Brain microvascular endothelial cell (primary cell): ENCODE data around the gene DIP2A.

ENCODE experiments used
- DNase-seq: peaks from one replicate; pipeline ENCODE4 v3.0.0-alpha.2; 2020
- H3K27ac ChIP-seq: fragments of 250-450 bp; sonication (Bioruptor Pico); 2 replicates; pipeline ENCODE4 v1.5.1; 2020; ENCODE audit warnings: mild to moderate bottlenecking, moderate library complexity
- H3K27me3 ChIP-seq: fragments of 250-450 bp; sonication (Bioruptor Pico); replicated peaks from 2 replicates; pipeline ENCODE4 v1.5.1; 2020; ENCODE audit warnings: mild to moderate bottlenecking
- H3K36me3 ChIP-seq: fragments of 250-450 bp; sonication (Bioruptor Pico); replicated peaks from 2 replicates; pipeline ENCODE4 v1.5.1; 2020; ENCODE audit warnings: mild to moderate bottlenecking
- H3K4me3 ChIP-seq: 2 replicates; pipeline ENCODE4 v1.5.1; 2011; ENCODE audit warnings: low read depth, mild to moderate bottlenecking, control low read depth, low read length, moderate library complexity
- in situ Hi-C: cut with HindIII; loops from 2 replicates; pipeline ENCODE4 v1.10.0; 2017; ENCODE audit warnings: low sequenced_read_pairs, low pct_ligation_motif_present
- TF ChIP-seq, protein P1 (sequence below): IDR thresholded peaks from 2 replicates; pipeline ENCODE4 v1.5.1; 2011; ENCODE audit warnings: low read depth, mild to moderate bottlenecking, moderate library complexity, low read length, control low read depth, inconsistent platforms; ENCODE audit errors: missing control alignments

DIP2A gene

DNA sequence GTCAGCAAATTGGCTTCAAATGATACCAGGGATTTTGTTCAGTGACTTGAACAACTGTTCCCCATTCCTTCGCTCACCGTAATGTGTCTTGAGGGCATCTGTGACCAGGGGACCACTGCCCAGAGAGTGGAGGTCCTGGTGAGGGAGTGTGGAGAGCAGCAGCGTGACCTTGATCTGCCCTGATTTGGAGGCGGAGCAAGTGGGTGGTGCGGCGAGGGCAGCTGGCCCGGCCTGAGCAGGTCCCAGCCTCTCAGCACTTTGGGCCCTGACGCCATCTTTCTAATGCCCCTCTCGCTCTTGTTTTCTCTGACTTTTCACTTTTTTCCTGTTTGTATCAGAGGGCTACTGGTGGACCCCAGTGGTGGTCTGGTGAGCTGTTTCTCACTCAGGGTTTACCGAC lies 31.1 kb downstream of the DIP2A start:
- in situ Hi-C loops = no loop called here
- Histone ChIP-seq H3K27me3 (no peaks in the 10 kb centered on the region), H3K36me3 (no peaks in the 10 kb centered on the region), H3K27ac (no peak overlapping the region), H3K4me3 (no peak overlapping the region)
- DNase-seq = no peak
- TF ChIP-seq, protein P1, sequence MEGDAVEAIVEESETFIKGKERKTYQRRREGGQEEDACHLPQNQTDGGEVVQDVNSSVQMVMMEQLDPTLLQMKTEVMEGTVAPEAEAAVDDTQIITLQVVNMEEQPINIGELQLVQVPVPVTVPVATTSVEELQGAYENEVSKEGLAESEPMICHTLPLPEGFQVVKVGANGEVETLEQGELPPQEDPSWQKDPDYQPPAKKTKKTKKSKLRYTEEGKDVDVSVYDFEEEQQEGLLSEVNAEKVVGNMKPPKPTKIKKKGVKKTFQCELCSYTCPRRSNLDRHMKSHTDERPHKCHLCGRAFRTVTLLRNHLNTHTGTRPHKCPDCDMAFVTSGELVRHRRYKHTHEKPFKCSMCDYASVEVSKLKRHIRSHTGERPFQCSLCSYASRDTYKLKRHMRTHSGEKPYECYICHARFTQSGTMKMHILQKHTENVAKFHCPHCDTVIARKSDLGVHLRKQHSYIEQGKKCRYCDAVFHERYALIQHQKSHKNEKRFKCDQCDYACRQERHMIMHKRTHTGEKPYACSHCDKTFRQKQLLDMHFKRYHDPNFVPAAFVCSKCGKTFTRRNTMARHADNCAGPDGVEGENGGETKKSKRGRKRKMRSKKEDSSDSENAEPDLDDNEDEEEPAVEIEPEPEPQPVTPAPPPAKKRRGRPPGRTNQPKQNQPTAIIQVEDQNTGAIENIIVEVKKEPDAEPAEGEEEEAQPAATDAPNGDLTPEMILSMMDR = no peak

DNA sequence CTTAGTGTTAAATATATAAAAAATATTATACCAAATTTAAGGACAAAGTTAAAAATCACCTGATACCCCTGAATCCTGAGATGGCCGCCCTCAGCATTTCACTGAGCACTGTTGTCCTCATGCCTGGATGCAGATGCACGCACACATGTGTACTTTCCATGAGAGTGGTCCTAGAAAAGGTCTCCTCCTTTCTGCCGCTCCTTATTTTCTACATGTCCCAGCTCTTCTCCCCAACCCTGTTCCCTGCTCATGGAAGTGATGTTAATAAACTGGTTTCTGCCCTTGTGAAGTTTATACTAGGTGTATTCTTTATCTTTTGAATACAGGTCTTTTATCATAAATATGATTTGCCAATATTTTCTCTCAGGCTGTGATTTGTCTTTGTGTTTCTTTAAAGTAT lies 32.9 kb downstream of the DIP2A start:
- Histone ChIP-seq H3K36me3 (no peaks in the 10 kb centered on the region), H3K27ac (no peak overlapping the region), H3K27me3 (no peaks in the 10 kb centered on the region), H3K4me3 (no peak overlapping the region)
- DNase-seq = no peak
- in situ Hi-C loops = no loop called here
- TF ChIP-seq, protein P1 = no peak

DNA sequence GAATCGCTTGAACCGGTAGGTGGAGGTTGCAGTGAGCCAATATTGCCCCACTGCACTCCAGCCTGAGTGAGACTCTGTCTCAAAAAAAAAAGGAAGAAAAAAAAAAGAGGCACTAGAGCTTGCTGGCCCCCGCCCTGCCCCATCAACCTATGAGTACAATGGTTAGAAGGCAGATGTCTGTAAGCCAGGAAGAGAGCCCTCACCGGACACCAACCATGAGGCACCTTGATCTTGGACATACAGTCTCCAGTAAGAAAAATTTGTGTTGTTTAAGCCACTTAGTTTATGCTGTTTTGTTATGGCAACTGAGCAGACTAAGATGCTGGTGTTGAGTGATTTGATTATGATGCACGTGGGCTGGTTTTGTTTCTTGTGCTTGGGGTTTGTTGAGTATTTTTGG lies 34.2 kb downstream of the DIP2A start:
- no peak for DNase-seq
- Histone ChIP-seq H3K36me3 (peaks cover 3% of the 10 kb centered on the region), H3K4me3 (no peak overlapping the region), H3K27ac (no peak overlapping the region), H3K27me3 (no peaks in the 10 kb centered on the region)
- in situ Hi-C loops = no loop called here
- TF ChIP-seq, protein P1 = no peak

DNA sequence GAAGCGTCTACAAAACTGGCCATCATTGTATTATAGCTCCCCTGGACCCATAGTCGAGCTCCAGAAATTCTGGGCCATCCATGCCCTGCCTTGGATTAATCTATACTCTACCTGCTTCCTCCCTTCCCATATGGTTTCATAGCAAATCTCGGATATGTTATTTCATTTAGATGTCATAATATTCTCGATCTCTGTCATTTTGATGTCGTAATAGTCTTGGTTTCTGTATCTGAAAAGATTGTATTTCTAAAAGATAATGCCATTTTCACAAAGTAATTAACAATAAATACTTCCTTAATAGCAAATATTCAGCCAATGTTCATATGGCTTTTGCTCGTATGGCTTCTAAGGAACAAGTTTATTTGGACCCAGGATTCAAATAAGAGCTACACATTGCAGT lies 35.1 kb downstream of the DIP2A start:
- Histone ChIP-seq H3K36me3 (peaks cover 7% of the 10 kb centered on the region), H3K4me3 (no peak overlapping the region), H3K27ac (no peak overlapping the region), H3K27me3 (no peaks in the 10 kb centered on the region)
- TF ChIP-seq, protein P1 = no peak
- in situ Hi-C loops = no loop called here
- DNase-seq = no peak

DNA sequence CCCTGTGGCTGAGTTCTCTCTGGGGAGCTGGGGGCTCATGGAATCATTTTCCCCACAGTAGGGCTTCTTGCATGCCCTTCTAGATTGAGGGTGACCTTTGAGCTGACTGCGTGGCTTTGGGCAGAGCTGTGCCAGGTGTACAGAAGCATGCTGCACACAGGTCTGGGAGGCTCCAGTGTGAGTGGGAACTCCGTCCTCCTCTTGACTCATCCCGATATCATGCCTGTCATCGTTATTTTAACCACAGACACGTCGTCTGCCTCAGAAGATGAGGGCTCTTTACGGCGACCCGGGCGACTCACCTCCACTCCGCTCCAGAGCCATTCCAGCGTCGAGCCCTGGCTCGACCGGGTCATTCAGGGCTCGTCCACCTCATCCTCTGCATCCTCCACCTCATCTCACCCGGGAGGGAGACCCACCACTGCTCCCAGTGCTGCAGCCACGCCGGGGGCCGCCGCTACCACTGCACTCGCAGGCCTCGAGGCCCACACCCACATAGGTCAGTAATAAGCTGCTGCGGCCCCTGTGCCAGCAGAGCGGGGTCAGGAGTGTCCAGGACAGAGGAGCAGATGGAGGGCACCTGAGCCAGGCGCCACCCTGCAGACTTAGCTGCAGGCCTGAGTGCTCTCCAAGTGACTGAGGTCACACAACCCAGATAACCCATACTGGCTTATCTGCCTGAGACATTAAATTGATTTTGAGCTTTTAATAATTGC lies 39.8 kb downstream of the DIP2A start:
- in situ Hi-C loops = no loop called here
- Histone ChIP-seq H3K27me3 (no peaks in the 10 kb centered on the region), H3K4me3 (no peak overlapping the region), H3K27ac (no peak overlapping the region), H3K36me3 (peaks cover 7% of the 10 kb centered on the region)
- TF ChIP-seq, protein P1 = no peak
- DNase-seq = peak; percentile 39
